Nephron progenitor cell (in vitro differentiated cells): ENCODE results near the gene HAUS7.

Experiments
- DNase-seq: peaks from one replicate; pipeline ENCODE4 v3.0.0; 2021
- H3K27ac Mint-ChIP-seq: 2 replicates; pipeline ENCODE4 v1.8.0; 2021; ENCODE audit warnings: mild to moderate bottlenecking, moderate library complexity, mixed read lengths
- H3K27me3 Mint-ChIP-seq: 2 replicates; pipeline ENCODE4 v1.8.0; 2021; ENCODE audit warnings: mild to moderate bottlenecking, low read depth, mixed read lengths; ENCODE audit not compliant: poor library complexity
- H3K36me3 Mint-ChIP-seq: 2 replicates; pipeline ENCODE4 v1.8.0; 2021; ENCODE audit warnings: low read depth, mixed read lengths
- H3K4me1 Mint-ChIP-seq: 2 replicates; pipeline ENCODE4 v1.8.0; 2021; ENCODE audit warnings: mixed read lengths
- H3K4me3 Mint-ChIP-seq: 2 replicates; pipeline ENCODE4 v1.8.0; 2021; ENCODE audit warnings: mild to moderate bottlenecking, moderate library complexity, mixed read lengths
- H3K9me3 Mint-ChIP-seq: 2 replicates; pipeline ENCODE4 v1.8.0; 2021; ENCODE audit warnings: mild to moderate bottlenecking, moderate library complexity, mixed read lengths
- TF ChIP-seq, protein P1 (sequence below): fragments of 200-600 bp; sonication (generic); IDR thresholded peaks from 2 replicates; pipeline ENCODE4 v1.5.0; 2021; ENCODE audit warnings: antibody characterized with exemption

The HAUS7 gene

DNA sequence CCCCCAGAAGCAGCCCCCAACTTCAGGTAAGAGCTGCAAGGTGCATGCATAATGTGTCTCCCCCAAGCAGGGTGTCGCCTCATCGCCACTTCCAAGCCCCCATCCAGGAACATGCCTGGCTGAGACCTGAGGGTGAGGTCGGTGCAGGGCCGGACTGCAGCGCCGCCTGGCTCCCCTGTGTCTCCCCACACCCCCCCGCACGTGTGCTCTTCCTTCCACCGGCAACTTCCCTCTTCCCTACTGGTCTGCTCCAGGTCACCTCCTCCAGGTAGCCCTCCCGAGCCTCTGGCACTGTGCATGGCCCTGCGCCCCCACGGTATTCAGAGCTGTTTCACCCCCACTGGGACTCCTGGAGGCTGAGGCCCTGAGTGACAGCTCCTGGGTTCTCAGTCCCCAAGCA, 22.2 kb upstream of the HAUS7 start:
- Mint-ChIP-seq H3K9me3 (peaks cover 25% of the 10 kb centered on the region), H3K27ac (no peak overlapping the region), H3K27me3 (no peaks in the 10 kb centered on the region), H3K36me3 (no peaks in the 10 kb centered on the region), H3K4me3 (no peak overlapping the region), H3K4me1 (peaks cover 43% of the 10 kb centered on the region)
- TF ChIP-seq, protein P1, sequence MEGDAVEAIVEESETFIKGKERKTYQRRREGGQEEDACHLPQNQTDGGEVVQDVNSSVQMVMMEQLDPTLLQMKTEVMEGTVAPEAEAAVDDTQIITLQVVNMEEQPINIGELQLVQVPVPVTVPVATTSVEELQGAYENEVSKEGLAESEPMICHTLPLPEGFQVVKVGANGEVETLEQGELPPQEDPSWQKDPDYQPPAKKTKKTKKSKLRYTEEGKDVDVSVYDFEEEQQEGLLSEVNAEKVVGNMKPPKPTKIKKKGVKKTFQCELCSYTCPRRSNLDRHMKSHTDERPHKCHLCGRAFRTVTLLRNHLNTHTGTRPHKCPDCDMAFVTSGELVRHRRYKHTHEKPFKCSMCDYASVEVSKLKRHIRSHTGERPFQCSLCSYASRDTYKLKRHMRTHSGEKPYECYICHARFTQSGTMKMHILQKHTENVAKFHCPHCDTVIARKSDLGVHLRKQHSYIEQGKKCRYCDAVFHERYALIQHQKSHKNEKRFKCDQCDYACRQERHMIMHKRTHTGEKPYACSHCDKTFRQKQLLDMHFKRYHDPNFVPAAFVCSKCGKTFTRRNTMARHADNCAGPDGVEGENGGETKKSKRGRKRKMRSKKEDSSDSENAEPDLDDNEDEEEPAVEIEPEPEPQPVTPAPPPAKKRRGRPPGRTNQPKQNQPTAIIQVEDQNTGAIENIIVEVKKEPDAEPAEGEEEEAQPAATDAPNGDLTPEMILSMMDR, result no peak
- DNase-seq, result no peak

DNA sequence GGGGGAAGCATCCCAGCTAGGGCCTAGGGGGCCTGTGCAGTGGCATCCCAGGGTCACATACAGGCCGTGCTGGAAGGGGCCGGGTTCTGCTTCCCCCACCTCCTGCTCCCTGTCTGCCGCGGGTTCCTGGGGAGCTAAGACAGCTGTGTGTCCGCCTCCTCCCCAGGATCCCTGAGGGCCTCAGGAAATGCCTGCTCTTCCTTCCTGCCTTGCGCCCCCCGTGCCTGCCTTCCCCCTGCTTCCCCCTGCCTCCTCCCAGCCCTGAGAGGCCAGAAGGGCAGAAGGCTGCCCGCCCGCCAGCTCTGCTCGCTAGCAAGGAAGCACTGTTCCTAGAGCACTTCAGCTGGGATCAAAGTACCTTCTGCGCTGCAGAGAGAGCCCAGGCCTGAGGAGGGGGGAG, 21.5 kb upstream of the HAUS7 start:
- DNase-seq, result peak; percentile 28
- no peaks in the 10 kb centered on the region for H3K36me3 Mint-ChIP-seq
- H3K4me3 Mint-ChIP-seq, result no peak overlapping the region
- peaks cover 43% of the 10 kb centered on the region for H3K4me1 Mint-ChIP-seq
- H3K27me3 Mint-ChIP-seq, result no peaks in the 10 kb centered on the region
- peaks cover 27% of the 10 kb centered on the region for H3K9me3 Mint-ChIP-seq
- H3K27ac Mint-ChIP-seq, result no peak overlapping the region
- TF ChIP-seq, protein P1, result no peak

DNA sequence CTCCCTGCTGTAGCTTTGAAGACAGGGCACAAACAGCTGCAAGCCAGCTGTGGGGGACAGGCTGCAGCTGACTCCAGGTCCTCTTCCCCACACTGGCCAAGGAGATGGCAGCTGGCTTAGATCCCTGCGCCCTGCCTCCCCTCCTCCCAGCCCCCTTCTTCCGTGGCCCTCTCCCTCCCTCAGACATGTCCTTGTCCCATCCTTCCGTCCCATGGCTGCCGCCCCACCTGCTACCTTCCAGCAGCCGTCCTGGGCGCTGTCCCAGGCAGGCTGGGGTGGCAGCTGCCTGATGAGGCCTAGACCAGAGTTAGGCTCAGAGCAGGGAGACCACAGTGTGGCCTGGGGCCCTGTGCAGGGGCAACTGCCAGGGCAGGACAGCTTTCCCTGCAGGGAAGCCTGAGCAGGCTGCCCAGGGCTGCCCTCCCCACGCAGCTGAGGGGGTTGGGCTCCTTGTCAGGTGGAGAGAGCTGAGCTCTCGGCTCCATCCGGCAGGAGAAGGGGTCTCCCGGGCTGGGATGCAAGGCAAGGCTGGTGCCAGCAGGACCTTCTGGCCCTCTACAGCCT, 21.1 kb upstream of the HAUS7 start:
- H3K9me3 Mint-ChIP-seq, result peaks cover 32% of the 10 kb centered on the region
- no peaks in the 10 kb centered on the region for H3K36me3 Mint-ChIP-seq
- H3K4me1 Mint-ChIP-seq, result peaks cover 47% of the 10 kb centered on the region
- TF ChIP-seq, protein P1, result no peak
- no peaks in the 10 kb centered on the region for H3K27me3 Mint-ChIP-seq
- no peak overlapping the region for H3K4me3 Mint-ChIP-seq
- H3K27ac Mint-ChIP-seq, result no peak overlapping the region
- no peak for DNase-seq

DNA sequence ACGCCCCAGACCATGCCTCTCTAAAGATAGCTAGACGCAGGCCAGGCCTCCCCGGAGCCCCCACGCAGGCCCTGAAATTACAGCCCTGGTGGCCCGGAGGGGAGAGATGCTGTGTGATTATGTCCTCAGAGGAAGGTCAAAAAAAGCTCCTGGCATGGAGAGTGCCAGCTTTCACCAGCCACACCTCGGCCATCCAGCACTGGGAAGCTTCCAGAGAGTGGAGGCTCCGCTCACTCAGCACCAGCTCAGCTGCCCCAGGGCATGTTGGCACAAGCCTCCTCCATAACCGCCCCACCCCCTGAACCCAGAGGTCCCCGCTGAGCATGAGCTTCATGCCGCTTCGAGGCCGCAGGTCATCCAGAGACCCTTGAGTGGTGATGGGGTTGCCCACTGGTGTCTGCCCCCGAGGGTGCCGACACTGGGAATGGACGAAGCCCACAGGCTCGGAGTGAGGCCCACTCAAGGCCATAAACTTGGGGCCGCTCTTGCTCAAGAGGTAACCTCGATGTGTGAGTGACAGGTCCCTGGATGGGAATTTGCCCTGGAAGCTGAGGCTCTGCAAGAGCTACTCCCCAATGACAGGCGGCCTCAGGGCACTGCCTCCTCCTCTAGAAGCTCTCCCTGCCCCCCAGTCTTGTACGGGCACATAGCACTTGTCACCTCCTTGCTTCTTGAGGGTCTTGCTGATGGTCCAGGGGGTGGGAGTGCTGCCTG, 20.0 kb upstream of the HAUS7 start:
- H3K4me1 Mint-ChIP-seq, result peaks cover 44% of the 10 kb centered on the region
- H3K27ac Mint-ChIP-seq, result no peak overlapping the region
- peaks cover 33% of the 10 kb centered on the region for H3K9me3 Mint-ChIP-seq

DNA sequence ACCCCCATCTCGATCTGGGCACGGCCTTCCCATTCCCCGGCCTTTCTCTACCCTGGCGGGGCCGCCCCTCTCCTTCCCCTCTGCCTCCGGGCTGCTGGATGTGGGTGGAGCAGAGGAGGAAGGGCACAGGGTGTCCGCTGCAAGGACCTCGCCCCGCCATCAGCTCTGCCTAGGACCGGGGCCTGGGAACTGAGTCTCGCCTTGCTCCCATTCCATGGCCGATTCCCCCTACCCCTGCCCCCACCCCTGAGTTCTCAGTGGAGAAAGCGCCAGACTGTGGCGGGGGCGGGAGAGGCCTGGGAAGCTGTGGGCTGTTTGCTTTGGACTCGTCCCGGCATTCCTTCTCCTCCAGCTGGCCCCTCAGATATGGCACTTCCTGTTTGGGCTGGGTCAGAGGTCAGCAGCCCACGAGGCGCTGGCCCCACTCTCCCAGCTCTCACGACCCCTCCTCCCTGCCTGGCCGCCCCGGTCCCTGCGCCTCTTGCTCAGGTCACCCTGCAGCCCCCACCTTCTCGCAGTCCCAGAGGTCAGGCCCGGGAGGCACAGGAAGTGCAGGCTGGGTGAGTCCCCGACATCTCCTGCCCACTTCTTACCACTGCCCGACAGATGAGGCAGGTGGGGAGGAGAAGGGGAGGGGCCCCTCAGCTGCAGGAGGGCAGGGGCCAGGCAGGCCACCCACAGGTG, 18.0 kb upstream of the HAUS7 start:
- H3K36me3 Mint-ChIP-seq, result no peaks in the 10 kb centered on the region
- DNase-seq, result peak; percentile 51
- H3K4me1 Mint-ChIP-seq, result peaks cover 33% of the 10 kb centered on the region
- no peak overlapping the region for H3K27ac Mint-ChIP-seq
- peaks cover 34% of the 10 kb centered on the region for H3K9me3 Mint-ChIP-seq
- TF ChIP-seq, protein P1, result no peak
- no peak overlapping the region for H3K4me3 Mint-ChIP-seq
- H3K27me3 Mint-ChIP-seq, result no peaks in the 10 kb centered on the region

More for the DNA sequence above, 20.0 kb upstream of the HAUS7 start:
- Mint-ChIP-seq H3K36me3 (no peaks in the 10 kb centered on the region), H3K4me3 (no peak overlapping the region), H3K27me3 (no peaks in the 10 kb centered on the region)
- TF ChIP-seq, protein P1, result no peak
- DNase-seq, result no peak
